Sigmoid colon (tissue), 7 donors: Measurements from ENCODE around the gene TMEM179. TPM values are rescaled to one million over a fixed set of nuclear protein-coding genes. Genes with fewer than 3 reads are reported as not detected.
A peak's percentile ranks its signal among the peaks of the same experiment; 100 is the strongest.
"Not testable (repeated sequence)": the region's sequence is repeated elsewhere in the genome, so short reads cannot be mapped to it uniquely, and the experiment has no call there.

Source experiments
- DNase-seq: peaks from one replicate; pipeline ENCODE4 v3.0.0-alpha.2; 2019
- H3K27ac ChIP-seq, 4 donors: fragments of 200-600 bp; sonication (generic); one replicate each; pipeline ENCODE4 v1.5.1; 2016 to 2019; ENCODE audit warnings: mild to moderate bottlenecking in 1 of 4
- H3K27me3 ChIP-seq, 3 donors: fragments of 200-600 bp; sonication (generic); one replicate each; pipeline ENCODE4 v1.5.1; 2019; ENCODE audit warnings: mild to moderate bottlenecking in 1 of 3
- H3K36me3 ChIP-seq, 4 donors: fragments of 200-600 bp; sonication (generic); one replicate each; pipeline ENCODE4 v1.5.1; 2016 to 2019
- H3K4me1 ChIP-seq, 4 donors: fragments of 200-600 bp; sonication (generic); one replicate each; pipeline ENCODE4 v1.5.1; 2017 to 2019
- H3K4me3 ChIP-seq, 4 donors: fragments of 200-600 bp; sonication (generic); one replicate each; pipeline ENCODE4 v1.5.1; 2017 to 2019; ENCODE audit warnings: mild to moderate bottlenecking in 2 of 4, moderate library complexity in 1 of 4
- H3K9me3 ChIP-seq, 4 donors: fragments of 200-600 bp in 3 of 4; sonication (generic) in 3 of 4; one replicate each; pipeline versions ENCODE4 v1.5.1 to v1.6.1; 2013 to 2019
- EP300 ChIP-seq, 4 donors: sonication (generic); formaldehyde crosslinking; IDR thresholded peaks; one replicate each; pipeline ENCODE4 v1.6.1; 2017; ENCODE audit warnings: antibody characterized with exemption in 4 of 4
- POLR2A ChIP-seq, 2 donors: fragments of 450-650 bp; IDR thresholded peaks; one replicate each; pipeline ENCODE4 v1.6.1; 2016; ENCODE audit warnings: antibody characterized with exemption in 2 of 2, mild to moderate bottlenecking in 2 of 2, moderate library complexity in 2 of 2
- POLR2AphosphoS5 ChIP-seq, 4 donors: sonication (generic); formaldehyde crosslinking; IDR thresholded peaks; one replicate each; pipeline ENCODE4 v1.6.1; 2017; ENCODE audit warnings: antibody characterized with exemption in 4 of 4
- WGBS, 2 donors: extraction: QIAGEN DNeasy Blood & Tissue Kit; methylation state at CpG; one replicate each; pipeline ENCODE4 v1.1.7; 2013; 5-methylcytosine and 5-hydroxymethylcytosine counted together
- intact Hi-C: fragments of 100-400 bp; cut with DNase I; formaldehyde crosslinking; loops from one replicate; pipeline ENCODE4 v1.15.1; 2023
- polyA plus RNA-seq, 3 donors: library from polyadenylated mRNA; stranded (reverse); fragments of 200-250 nt; gene quantifications; one replicate each; pipeline ENCODE4 v1.2.3, GENCODE V29; 2013
- total RNA-seq, 4 donors: library from RNA; depleted of rRNA; stranded (reverse); fragments of >200 nt; gene quantifications; one replicate each; pipeline ENCODE4 v1.1.0, GENCODE V29; 2016
- TF ChIP-seq, protein P1 (sequence below), 4 experiments: fragments of 450-650 bp in 3 of 4; fragments of 200-600 bp in 1 of 4; IDR thresholded peaks; one replicate each; pipeline ENCODE4 v1.5.1; 2016 to 2019; ENCODE audit warnings: antibody characterized with exemption in 4 of 4, mild to moderate bottlenecking in 3 of 4, moderate library complexity in 2 of 4
- donor health status: healthy with polysubstance abuse.
- donor health status: Bipolar disorder and iron deficiency.
- donor health status: healthy.

TMEM179 gene
- total and polyA plus RNA-seq, 7 donors = 1.4 to 5.4 (median 4.1) TPM; not detected in 2

DNA sequence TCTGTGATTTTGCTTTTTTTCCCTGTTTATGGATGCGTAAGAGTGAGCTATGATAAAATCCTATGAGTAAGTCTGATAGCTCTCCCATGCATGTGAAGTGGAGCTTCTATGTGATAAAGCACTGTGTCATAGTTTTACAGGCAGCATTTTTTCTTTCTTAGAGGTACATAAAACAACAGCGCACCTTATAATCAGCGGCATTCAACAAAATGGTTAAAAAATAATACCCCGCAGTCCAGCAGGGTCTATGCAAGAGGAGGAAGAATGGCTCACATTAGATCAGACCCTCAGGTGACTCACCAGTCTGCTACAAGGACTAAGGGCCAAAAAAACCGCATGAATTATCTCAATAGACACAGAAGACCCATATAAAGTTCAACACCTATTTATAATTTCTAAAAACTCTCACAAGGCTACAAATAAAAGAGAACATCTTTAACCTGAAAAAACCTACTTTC lies 33.0 kb upstream of the TMEM179 start:
- Histone ChIP-seq H3K27me3 (peaks cover 0 to 42% (median 3%) of the 10 kb centered on the region in 3 donors), H3K4me3 (no peak overlapping the region), H3K4me1 (peaks cover 0 to 7% (median 3%) of the 10 kb centered on the region in 4 donors), H3K27ac (no peak overlapping the region), H3K36me3 (no peaks in the 10 kb centered on the region), H3K9me3 (no peaks in the 10 kb centered on the region)
- no peak for DNase-seq
- intact Hi-C loops = no loop called here
- 66 to 86% methylated on average over 5 of the region's 5 CpGs for WGBS, 2 donors
- TF ChIP-seq, protein P1, sequence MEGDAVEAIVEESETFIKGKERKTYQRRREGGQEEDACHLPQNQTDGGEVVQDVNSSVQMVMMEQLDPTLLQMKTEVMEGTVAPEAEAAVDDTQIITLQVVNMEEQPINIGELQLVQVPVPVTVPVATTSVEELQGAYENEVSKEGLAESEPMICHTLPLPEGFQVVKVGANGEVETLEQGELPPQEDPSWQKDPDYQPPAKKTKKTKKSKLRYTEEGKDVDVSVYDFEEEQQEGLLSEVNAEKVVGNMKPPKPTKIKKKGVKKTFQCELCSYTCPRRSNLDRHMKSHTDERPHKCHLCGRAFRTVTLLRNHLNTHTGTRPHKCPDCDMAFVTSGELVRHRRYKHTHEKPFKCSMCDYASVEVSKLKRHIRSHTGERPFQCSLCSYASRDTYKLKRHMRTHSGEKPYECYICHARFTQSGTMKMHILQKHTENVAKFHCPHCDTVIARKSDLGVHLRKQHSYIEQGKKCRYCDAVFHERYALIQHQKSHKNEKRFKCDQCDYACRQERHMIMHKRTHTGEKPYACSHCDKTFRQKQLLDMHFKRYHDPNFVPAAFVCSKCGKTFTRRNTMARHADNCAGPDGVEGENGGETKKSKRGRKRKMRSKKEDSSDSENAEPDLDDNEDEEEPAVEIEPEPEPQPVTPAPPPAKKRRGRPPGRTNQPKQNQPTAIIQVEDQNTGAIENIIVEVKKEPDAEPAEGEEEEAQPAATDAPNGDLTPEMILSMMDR (IDR thresholded peaks at IDR 0.05) = no peak
- TF ChIP-seq POLR2AphosphoS5 (IDR thresholded peaks at IDR 0.05) (no peak), EP300 (IDR thresholded peaks at IDR 0.05) (no peak), POLR2A (IDR thresholded peaks at IDR 0.05) (no peak)

DNA sequence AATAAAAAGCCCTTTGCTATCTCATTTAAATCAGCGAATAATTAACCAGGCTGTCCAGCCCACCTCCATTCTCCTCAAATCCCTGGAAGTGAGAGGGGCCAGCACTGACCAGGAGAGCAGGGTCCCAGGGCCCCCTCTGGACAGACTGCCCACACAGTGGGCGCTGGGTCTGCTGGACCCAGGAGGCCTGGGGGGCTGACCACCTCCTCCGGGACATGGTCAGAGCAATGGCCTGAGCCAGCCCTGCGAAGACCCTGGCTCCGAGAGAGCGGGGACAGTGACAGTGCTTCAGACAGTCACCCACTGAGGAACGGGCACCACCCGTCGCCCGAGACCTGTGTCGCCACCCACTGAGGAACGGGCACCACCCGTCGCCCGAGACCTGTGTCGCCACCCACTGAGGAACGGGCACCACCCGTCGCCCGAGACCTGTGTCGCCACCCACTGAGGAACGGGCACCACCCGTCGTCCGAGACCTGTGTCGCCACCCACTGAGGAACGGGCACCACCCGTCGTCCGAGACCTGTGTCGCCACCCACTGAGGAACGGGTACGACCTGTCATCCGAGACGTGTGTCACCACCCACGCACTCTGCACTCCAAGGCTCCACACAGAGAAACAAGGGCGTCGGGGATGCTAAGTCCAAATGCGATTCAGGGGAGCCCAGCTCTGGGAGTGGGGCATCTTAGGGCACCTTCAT lies 32.4 kb upstream of the TMEM179 start:
- peak; percentile 37 for DNase-seq
- H3K4me1 ChIP-seq, H3K27ac ChIP-seq, H3K4me3 ChIP-seq, H3K9me3 ChIP-seq, H3K36me3 ChIP-seq, intact Hi-C loops: not testable (repeated sequence)
- H3K27me3 ChIP-seq = peaks cover 0 to 42% (median 3%) of the 10 kb centered on the region in 3 donors
- 65 to 91% methylated on average over 39 of the region's 39 CpGs for WGBS, 2 donors

DNA sequence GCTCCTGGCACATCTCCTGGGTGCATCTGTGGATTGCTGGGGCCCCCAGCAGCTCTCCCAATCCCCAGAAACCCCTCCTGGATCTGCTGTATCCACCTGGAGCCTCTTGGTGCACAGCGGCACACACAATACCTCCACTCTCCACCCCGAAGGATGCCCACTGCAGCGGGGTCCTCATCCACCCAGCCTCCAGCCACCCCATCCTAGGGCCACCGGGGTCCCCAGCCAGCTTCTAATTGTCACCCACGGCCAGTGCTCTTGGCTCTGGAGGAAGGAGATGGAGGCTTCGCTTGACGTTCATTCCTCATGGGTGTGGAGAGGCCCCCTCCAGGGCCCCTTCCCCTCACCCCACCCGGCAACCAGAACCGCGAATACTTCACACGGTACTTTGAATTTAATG lies 31.6 kb upstream of the TMEM179 start:
- Histone ChIP-seq H3K27me3 (peaks cover 0 to 42% (median 3%) of the 10 kb centered on the region in 3 donors), H3K9me3 (no peaks in the 10 kb centered on the region), H3K27ac (no peak overlapping the region), H3K4me1 (peaks cover 0 to 7% (median 3%) of the 10 kb centered on the region in 4 donors), H3K4me3 (no peak overlapping the region), H3K36me3 (no peaks in the 10 kb centered on the region)
- intact Hi-C loops = no loop called here
- TF ChIP-seq POLR2AphosphoS5 (IDR thresholded peaks at IDR 0.05) (no peak), POLR2A (IDR thresholded peaks at IDR 0.05) (no peak), EP300 (IDR thresholded peaks at IDR 0.05) (no peak)
- TF ChIP-seq, protein P1 (IDR thresholded peaks at IDR 0.05) = no peak
- DNase-seq = peak; percentile 25
- 75 to 84% methylated on average over 11 of the region's 11 CpGs for whole genome bisulfite sequencing, 2 donors

DNA sequence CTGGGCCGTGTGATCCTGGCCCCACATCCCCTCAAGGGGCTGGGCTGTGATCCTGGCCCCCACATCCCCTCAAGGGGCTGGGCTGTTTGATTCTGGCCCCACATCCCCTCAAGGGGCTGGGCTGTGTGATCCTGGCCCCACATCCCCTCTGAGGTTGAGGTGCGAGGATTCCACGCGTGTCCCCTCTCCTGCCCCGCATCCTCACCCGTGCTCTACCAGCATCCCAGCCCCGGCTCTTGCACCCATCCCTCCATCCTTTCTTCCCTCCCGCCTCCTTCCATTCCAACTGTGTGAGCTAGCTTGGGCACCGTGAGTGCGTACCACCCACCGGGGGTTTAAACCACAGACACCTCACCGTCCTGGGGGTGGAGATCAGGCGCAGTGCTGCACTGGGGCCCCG lies 31.1 kb upstream of the TMEM179 start:
- intact Hi-C loops = no loop called here
- peak; percentile 32 for DNase-seq
- TF ChIP-seq, protein P1 (IDR thresholded peaks at IDR 0.05) = no peak
- TF ChIP-seq POLR2A (IDR thresholded peaks at IDR 0.05) (no peak), EP300 (IDR thresholded peaks at IDR 0.05) (no peak), POLR2AphosphoS5 (IDR thresholded peaks at IDR 0.05) (no peak)
- H3K27ac ChIP-seq = no peak overlapping the region
- H3K9me3 ChIP-seq = no peaks in the 10 kb centered on the region
- no peak overlapping the region for H3K4me3 ChIP-seq
- WGBS, 2 donors = 79 to 85% methylated on average over 13 to 14 of the region's 14 CpGs
- H3K4me1 ChIP-seq = peaks cover 0 to 7% (median 3%) of the 10 kb centered on the region in 4 donors
- H3K27me3 ChIP-seq = peaks cover 0 to 40% (median 3%) of the 10 kb centered on the region in 3 donors
- no peaks in the 10 kb centered on the region for H3K36me3 ChIP-seq

DNA sequence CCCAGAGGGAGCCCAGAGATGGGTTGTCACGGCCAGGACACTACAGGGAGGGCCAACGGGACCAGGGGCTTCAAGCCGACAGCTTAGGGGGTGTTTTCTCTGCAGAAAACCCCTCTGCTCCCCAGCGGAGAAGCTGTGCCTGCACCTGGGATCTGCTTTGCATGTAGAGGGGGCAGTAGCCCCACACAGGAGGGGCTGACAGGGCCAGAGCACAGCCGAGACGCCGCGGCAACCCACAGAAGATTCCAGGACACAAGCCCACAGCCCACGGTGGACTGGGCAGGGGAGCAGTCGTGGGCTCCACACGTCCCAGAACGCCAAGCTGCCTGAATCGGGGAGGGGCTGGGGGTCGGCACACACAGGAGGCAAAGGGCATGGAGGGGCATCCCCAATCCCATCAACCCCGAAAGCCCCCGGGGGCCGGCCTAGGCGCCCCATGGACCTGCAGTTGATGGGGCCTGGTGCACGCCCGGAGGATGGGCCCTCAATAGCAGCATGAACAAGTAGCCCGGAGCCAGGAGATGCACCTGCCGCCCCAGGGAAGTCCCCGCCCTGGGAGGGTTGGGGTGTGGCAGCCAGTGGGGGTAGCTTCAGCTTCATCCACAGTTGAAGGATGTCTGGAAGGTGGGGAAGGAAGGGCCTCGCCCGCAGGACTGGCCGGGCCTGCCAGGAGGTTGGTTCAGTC lies 30.5 kb upstream of the TMEM179 start:
- TF ChIP-seq POLR2AphosphoS5 (IDR thresholded peaks at IDR 0.05) = no peak
- TF ChIP-seq, protein P1 (IDR thresholded peaks at IDR 0.05) = no peak
- TF ChIP-seq POLR2A (IDR thresholded peaks at IDR 0.05) = no peak
- no peak for TF ChIP-seq EP300 (IDR thresholded peaks at IDR 0.05)
- Histone ChIP-seq H3K36me3 (no peaks in the 10 kb centered on the region), H3K4me1 (peaks cover 0 to 3% (median 2%) of the 10 kb centered on the region in 4 donors), H3K27ac (no peak overlapping the region), H3K4me3 (no peak overlapping the region), H3K27me3 (peaks cover 0 to 33% (median 0%) of the 10 kb centered on the region in 3 donors), H3K9me3 (no peaks in the 10 kb centered on the region)
- DNase-seq = peak; percentile 53
- intact Hi-C loops = no loop called here
- WGBS, 2 donors = 53 to 79% methylated on average over 26 of the region's 26 CpGs
